GM23338 (cell line): ENCODE data around the gene ELOVL6.

Experiments
- CTCF ChIP-seq, 2 experiments: fragments of 200-600 bp in 1 of 2; sonication (generic) in 1 of 2; conservative IDR thresholded peaks; 2 replicates each; pipeline versions ENCODE4 v1.5.1 to v1.6.1; 2016 to 2017; ENCODE audit warnings: antibody characterized with exemption in 2 of 2, low read depth in 2 of 2, mild to moderate bottlenecking in 2 of 2, moderate library complexity in 1 of 2
- EZH2 ChIP-seq: fragments of 200-600 bp; sonication (generic); IDR thresholded peaks from one replicate; pipeline ENCODE4 v1.8.0; 2017; ENCODE audit warnings: antibody characterized with exemption, mild to moderate bottlenecking, low read depth; ENCODE audit not compliant: unreplicated experiment
- JUNB ChIP-seq: IDR thresholded peaks from one replicate; pipeline ENCODE4 v1.6.1; 2016; ENCODE audit warnings: antibody characterized with exemption; ENCODE audit not compliant: unreplicated experiment
- POLR2AphosphoS5 ChIP-seq: IDR thresholded peaks from 2 replicates; pipeline ENCODE4 v1.6.1; 2016; ENCODE audit warnings: antibody characterized with exemption, low read depth
- REST ChIP-seq: IDR thresholded peaks from one replicate; pipeline ENCODE4 v1.6.1; 2018; ENCODE audit warnings: antibody characterized with exemption; ENCODE audit not compliant: unreplicated experiment

- TF ChIP-seq CTCF (conservative IDR thresholded peaks at IDR 0.05; ENCODE audit: low read depth in 2 of 2) (no peak), EZH2 (no peak), JUNB (no peak), POLR2AphosphoS5 (no peak), REST (no peak)
Measured at GRCh38 chr4:110068248-110068647, 130.2 kb downstream of the ELOVL6 start.
